SK-N-MC (cell line): ENCODE data around the gene NAP1L4.

ENCODE experiments used
- EZH2 ChIP-seq: fragments of 200-600 bp; sonication (generic); IDR thresholded peaks from one replicate; pipeline ENCODE4 v1.6.1; 2017; ENCODE audit warnings: antibody characterized with exemption
- FOXP2 ChIP-seq: optimal IDR thresholded peaks from 2 replicates; pipeline ENCODE3; 2011; ENCODE audit warnings: mild to moderate bottlenecking, moderate library complexity; ENCODE audit not compliant: insufficient read depth; ENCODE audit errors: extremely low read length, control extremely low read depth
- POLR2AphosphoS5 ChIP-seq: IDR thresholded peaks from 2 replicates; pipeline ENCODE4 v1.6.1; 2012; ENCODE audit warnings: mild to moderate bottlenecking, low read depth, low read length, borderline replicate concordance

DNA sequence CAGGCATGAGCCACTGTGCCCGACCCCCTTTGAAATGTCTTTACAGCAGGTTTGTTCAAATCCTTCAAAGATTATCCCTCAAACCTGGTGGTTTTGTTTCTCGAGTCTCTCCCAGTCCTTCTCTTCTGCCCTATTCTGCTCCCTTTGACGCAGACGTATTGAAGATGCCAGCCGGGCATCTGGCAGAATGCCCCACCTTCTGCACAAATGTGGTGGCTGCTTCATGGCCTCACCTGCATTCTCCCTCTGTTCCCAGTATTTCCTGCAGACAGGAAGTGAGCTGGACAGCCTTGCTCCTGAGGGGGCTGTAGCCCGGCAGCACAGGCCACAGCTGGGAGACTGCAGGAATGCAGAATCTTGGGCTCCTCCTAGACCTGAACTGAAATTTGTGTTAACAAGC lies 4.8 kb upstream of the NAP1L4 start:
- TF ChIP-seq EZH2 = no peak
- no peak for TF ChIP-seq POLR2AphosphoS5
- TF ChIP-seq FOXP2 = no peak
